ENCODE measurements around the gene EXOC1L.

- TF ChIP-seq CTCF (IDR thresholded peaks at IDR 0.05; ENCODE audit: low read depth, low read length) (no peak), EZH2phosphoT487 (IDR thresholded peaks at IDR 0.05; ENCODE audit: low read depth) (no peak)
Measured at GRCh38 chr4:55801498-55801897, 18.1 kb upstream of the EXOC1L start.

All from OCI-LY3 (cell line).